GM12873 (cell line): ENCODE data around the gene SLC2A10.
A peak's percentile ranks its signal among the peaks of the same experiment; 100 is the strongest.

ENCODE experiments used
- CTCF ChIP-seq: IDR thresholded peaks from 2 replicates; pipeline ENCODE4 v1.5.1; 2012; ENCODE audit warnings: low read depth, mild to moderate bottlenecking, moderate library complexity, low read length, control low read depth; ENCODE audit not compliant: insufficient read depth; ENCODE audit errors: missing control alignments

Gene SLC2A10

DNA sequence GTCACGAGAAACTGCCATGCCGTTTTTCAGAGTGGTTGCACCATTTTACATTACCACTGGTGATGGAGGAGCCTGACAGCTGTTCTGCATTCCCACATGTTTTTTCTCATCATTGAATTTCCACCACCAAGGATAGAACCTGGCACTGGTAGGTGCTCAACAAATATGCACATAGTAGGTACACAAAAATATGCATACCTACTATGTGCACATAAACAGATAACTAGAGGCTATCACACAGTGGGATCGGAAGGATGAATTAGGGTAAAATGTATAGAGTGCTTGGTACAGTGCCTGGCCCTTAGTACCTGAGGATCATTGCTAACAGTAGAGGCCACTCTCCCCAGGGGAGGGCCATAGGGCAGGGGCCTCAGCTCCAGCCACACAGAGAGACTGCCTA lies 47.0 kb downstream of the SLC2A10 start:
- no peak for TF ChIP-seq CTCF

DNA sequence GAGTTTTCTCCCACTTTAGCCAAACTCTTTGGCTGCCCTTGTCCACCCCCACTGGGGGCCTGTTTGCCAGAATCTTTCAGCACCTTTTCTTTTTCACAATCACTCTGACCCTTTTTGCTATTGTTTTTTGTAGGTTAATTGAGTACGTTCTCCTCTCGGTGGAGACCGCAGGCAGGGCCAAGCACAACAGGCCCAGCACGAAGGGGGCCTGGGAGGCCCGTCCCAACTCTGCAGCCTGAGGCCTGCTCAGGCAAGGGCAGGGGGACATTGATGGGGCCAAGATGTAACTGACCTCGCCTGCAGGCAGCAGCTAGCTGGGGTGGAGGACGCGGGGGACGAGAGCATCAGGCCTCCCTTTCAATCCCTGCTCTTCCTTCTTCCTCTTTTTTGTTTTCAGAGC lies 47.7 kb downstream of the SLC2A10 start:
- TF ChIP-seq CTCF, result no peak

DNA sequence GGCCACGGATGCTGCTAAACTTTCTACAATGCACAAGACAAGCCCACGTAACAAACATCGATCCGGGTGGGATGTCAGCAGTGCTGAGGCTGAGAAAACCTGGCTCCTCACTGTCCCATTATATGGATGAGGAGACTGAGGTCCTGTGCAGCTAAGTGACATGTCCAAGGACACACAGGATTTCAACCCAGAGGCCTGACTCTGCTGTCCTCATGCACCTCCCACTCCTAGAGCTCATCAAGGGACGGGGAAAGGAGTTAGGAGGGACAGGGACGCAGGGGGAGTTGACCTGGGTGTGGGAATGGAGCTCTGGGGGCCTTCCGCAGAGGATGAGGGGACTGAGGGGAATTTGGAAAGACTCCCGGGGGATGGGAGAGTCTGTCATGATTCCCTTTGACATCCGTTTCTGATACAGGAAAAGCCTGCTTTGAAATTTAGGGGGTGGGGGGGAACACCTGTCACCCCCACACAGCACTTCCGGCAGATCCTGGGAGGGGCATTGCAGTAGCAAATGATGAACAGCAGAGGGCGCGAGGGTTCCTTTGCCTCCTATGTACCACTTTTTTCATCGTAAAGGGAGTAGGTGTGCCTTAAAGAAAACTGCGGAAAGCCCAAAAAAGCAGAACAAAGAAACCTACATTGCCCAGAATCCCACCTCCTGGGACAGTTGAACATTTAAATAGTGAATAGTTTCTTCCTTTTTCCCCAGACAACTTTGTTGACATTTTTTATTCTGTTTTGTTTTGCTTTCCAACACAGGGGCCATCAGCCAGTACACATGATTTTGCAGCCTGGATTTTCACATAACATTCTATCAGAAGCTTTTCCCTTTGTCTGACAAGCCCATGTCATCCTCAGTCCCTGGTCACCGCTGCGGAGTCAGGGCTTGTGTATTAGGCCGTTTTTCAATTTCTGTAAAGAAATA lies 48.6 kb downstream of the SLC2A10 start:
- TF ChIP-seq CTCF, result peak; percentile 96

GRCh38 chr20:46758929-46759669 lies 49.6 kb downstream of the SLC2A10 start:
- TF ChIP-seq CTCF, result no peak

GRCh38 chr20:46761566-46761965 lies 52.1 kb downstream of the SLC2A10 start:
- no peak for TF ChIP-seq CTCF

DNA sequence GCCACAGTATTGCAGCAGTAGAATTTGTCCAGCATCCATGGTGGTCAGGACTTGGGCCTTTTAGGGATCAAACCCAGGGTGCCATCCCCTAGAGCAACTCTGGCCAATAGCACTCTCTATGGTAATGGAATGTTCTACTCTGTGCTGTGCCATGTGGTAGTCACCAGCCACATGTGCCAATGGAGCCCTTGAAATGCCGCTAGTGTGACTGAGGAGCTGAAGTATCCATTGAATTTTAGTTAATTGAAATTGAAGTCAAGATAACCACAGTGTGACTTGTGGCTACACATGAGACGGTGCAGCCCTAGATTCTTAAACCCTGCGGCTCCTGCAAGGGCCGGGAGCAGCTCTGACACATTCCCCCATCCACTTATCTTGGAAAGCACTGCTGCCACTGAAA lies 54.6 kb downstream of the SLC2A10 start:
- TF ChIP-seq CTCF, result no peak

DNA sequence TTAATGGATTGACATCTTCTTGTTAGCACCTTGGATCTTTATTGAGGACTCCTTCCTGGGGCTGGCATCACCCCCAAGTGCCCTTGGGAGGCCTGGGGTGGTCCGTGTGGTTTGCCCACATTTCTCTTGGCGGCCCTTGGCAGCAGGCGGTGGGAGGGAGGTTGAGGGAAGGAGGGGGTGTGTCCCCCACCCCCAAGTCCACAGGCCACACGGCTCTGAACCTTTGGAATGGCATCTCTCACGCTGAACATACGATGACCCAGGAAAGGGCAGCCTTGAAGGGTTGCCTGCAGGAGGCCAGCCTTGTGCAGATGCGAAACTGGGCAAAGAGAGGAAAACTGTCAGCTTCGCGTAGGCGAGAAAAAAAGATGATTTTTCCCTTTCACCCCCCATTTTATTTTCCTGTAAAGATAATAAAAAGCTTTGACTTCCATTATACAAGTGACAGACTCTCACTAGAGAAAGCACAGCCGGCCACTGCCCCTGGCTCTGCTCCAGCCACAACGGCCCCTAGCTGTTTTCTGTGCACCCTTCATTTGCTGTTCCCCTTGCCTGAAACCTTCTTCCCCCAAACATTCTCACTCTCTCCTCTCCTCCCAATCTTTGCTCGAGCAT lies 56.2 kb downstream of the SLC2A10 start:
- no peak for TF ChIP-seq CTCF
